MCF 10A (cell line): Measurements from ENCODE around the gene NOD2. TPM values are rescaled to one million over a fixed set of nuclear protein-coding genes. Genes with fewer than 3 reads are reported as not detected.
A peak's percentile ranks its signal among the peaks of the same experiment; 100 is the strongest.

Source experiments
- BruUV-seq: library from RNA; stranded (reverse); fragments of 400-500 nt; replicated peaks from 2 replicates; lab custom pipeline; 2021; lab: Mats Ljungman, UMichigan
- CTCF ChIA-PET: fragments of 300-600 bp; sonication (Branson Sonifier 250); formaldehyde crosslinking; extraction: SDS; loops from one replicate; lab custom pipeline; 2021; ENCODE audit warnings: antibody characterized with exemption, inconsistent platforms; lab: Yijun Ruan, JAX
- POLR2A ChIA-PET: fragments of 300-600, 350-650 bp; sonication (Branson Sonifier 250); formaldehyde crosslinking; extraction: SDS; loops from one replicate; lab custom pipeline; 2020; ENCODE audit warnings: antibody characterized with exemption, inconsistent platforms; lab: Yijun Ruan, JAX
- DNase-seq: peaks from one replicate; pipeline ENCODE4 v3.0.0-alpha.2; 2018; ENCODE audit not compliant: unreplicated experiment
- H3K27ac Mint-ChIP-seq: one replicate; pipeline ENCODE4 v1.8.0; 2022; ENCODE audit warnings: mild to moderate bottlenecking, low read depth, mixed read lengths; ENCODE audit not compliant: unreplicated experiment
- H3K27me3 Mint-ChIP-seq: one replicate; pipeline ENCODE4 v1.8.0; 2022; ENCODE audit warnings: mixed read lengths; ENCODE audit not compliant: insufficient read depth, unreplicated experiment
- H3K36me3 Mint-ChIP-seq: one replicate; pipeline ENCODE4 v1.8.0; 2022; ENCODE audit warnings: mild to moderate bottlenecking, moderate library complexity, mixed read lengths; ENCODE audit not compliant: insufficient read depth, unreplicated experiment
- H3K4me1 Mint-ChIP-seq: one replicate; pipeline ENCODE4 v1.8.0; 2022; ENCODE audit warnings: mixed read lengths; ENCODE audit not compliant: insufficient read depth, unreplicated experiment
- H3K4me3 Mint-ChIP-seq: one replicate; pipeline ENCODE4 v1.8.0; 2022; ENCODE audit warnings: mild to moderate bottlenecking, moderate library complexity, mixed read lengths; ENCODE audit not compliant: unreplicated experiment
- H3K9me3 Mint-ChIP-seq: one replicate; pipeline ENCODE4 v1.8.0; 2022; ENCODE audit warnings: mixed read lengths; ENCODE audit not compliant: unreplicated experiment
- CTCF ChIP-seq: fragments of 200-600 bp; IDR thresholded peaks from one replicate; pipeline ENCODE4 v1.8.0; 2022; ENCODE audit warnings: antibody characterized with exemption, mild to moderate bottlenecking; ENCODE audit not compliant: unreplicated experiment
- intact Hi-C: fragments of 100-400 bp; cut with micrococcal nuclease; formaldehyde crosslinking; loops from 2 replicates; pipeline ENCODE4 v1.14.1; 2022
- total RNA-seq: library from RNA; stranded (reverse); gene quantifications from 2 replicates; pipeline ENCODE4 v1.2.3, GENCODE V29; 2022

Gene NOD2
- total RNA-seq, 1 experiment from 2014 or later = 1.7 TPM

- Mint-ChIP-seq H3K4me1 (peaks cover 42% of the 10 kb centered on the region), H3K27me3 (no peaks in the 10 kb centered on the region), H3K4me3 (peak overlapping the region; percentile 27), H3K27ac (peak overlapping the region; percentile 32), H3K36me3 (peaks cover 15% of the 10 kb centered on the region), H3K9me3 (no peaks in the 10 kb centered on the region)
- intact Hi-C loops = loop anchor here (5.0 kb wide), 1 partner anchor 373 kb away; no protein-coding TSS in a partner anchor
- POLR2A ChIA-PET = interaction anchor here (0.7 to 3.3 kb wide), 10 partner anchors 32 to 527 kb away, joined by 3 to 20 read pairs (median 5); no protein-coding TSS in a partner anchor
- no peak for TF ChIP-seq CTCF
- DNase-seq = no peak
- CTCF ChIA-PET = interaction anchor here (0.6 to 11.6 kb wide), 12 partner anchors 19 to 720 kb away, joined by 3 to 251 read pairs (median 4); partner anchors contain the start of gene CNEP1R1
- no TSS peak for BruUV-seq
These were observed 51.5 kb downstream of the NOD2 start for GRCh38 chr16:50744881-50745280.

GRCh38 chr16:50745940-50746339 is 52.5 kb downstream of the NOD2 start:
- POLR2A ChIA-PET = interaction anchor here (0.5 to 2.0 kb wide), 10 partner anchors 10 to 667 kb away, joined by 3 to 8 read pairs (median 4); no protein-coding TSS in a partner anchor
- CTCF ChIA-PET = interaction anchor here (0.9 to 11.6 kb wide), 13 partner anchors 29 to 423 kb away, joined by 3 to 251 read pairs (median 5); no protein-coding TSS in a partner anchor
- no peak for DNase-seq
- Mint-ChIP-seq H3K9me3 (no peaks in the 10 kb centered on the region), H3K4me3 (peak overlapping the region; percentile 22), H3K4me1 (peaks cover 36% of the 10 kb centered on the region), H3K36me3 (peaks cover 24% of the 10 kb centered on the region), H3K27ac (no peak overlapping the region), H3K27me3 (no peaks in the 10 kb centered on the region)
- BruUV-seq = no TSS peak
- no peak for TF ChIP-seq CTCF
- intact Hi-C loops = loop anchor here (5.0 kb wide), 1 partner anchor 374 kb away; no protein-coding TSS in a partner anchor

GRCh38 chr16:50747207-50747956 is 54.0 kb downstream of the NOD2 start:
- Mint-ChIP-seq H3K4me1 (peaks cover 29% of the 10 kb centered on the region), H3K27me3 (no peaks in the 10 kb centered on the region), H3K36me3 (peaks cover 37% of the 10 kb centered on the region), H3K4me3 (no peak overlapping the region), H3K9me3 (no peaks in the 10 kb centered on the region), H3K27ac (no peak overlapping the region)
- peak; percentile 51 for TF ChIP-seq CTCF
- BruUV-seq = no TSS peak
- peak; percentile 45 for DNase-seq
- POLR2A ChIA-PET = interaction anchor here (0.7 to 1.6 kb wide), 8 partner anchors 8 to 420 kb away, joined by 3 to 7 read pairs (median 4); no protein-coding TSS in a partner anchor
- CTCF ChIA-PET = interaction anchor here (0.6 to 11.6 kb wide), 24 partner anchors 10 to 679 kb away, joined by 3 to 251 read pairs (median 5); no protein-coding TSS in a partner anchor
- intact Hi-C loops = loop anchor here (1.0 to 5.0 kb wide), 2 partner anchors 76 to 375 kb away; no protein-coding TSS in a partner anchor

GRCh38 chr16:50751528-50751927 is 58.1 kb downstream of the NOD2 start:
- TF ChIP-seq CTCF = no peak
- H3K27ac Mint-ChIP-seq = peak overlapping the region; percentile 27
- ChIA-PET POLR2A (interaction anchor here (1.0 to 1.1 kb wide), 2 partner anchors 9 to 10 kb away, joined by 4 to 5 read pairs; partner anchors contain the start of gene CYLD), CTCF (interaction anchor here (2.4 to 11.6 kb wide), 2 partner anchors 55 to 83 kb away, joined by 7 to 251 read pairs; no protein-coding TSS in a partner anchor)
- H3K4me1 Mint-ChIP-seq = no peaks in the 10 kb centered on the region
- H3K27me3 Mint-ChIP-seq = no peaks in the 10 kb centered on the region
- no TSS peak for BruUV-seq
- H3K36me3 Mint-ChIP-seq = peaks cover 50% of the 10 kb centered on the region
- intact Hi-C loops = no loop called here
- H3K9me3 Mint-ChIP-seq = no peaks in the 10 kb centered on the region
- no peak overlapping the region for H3K4me3 Mint-ChIP-seq
- DNase-seq = no peak
